ENCODE results near the gene HLF.

HLF gene

GRCh38 chr17:55302407-55302787 lies 37.6 kb downstream of the HLF start:
- no peak for DNase-seq (ENCODE audit: low read depth)
- H3K4me3 ChIP-seq (ENCODE audit: low read depth, low read length), result no peak overlapping the region
- TF ChIP-seq CTCF (IDR thresholded peaks at IDR 0.05; ENCODE audit: control insufficient read depth, extremely low read depth, insufficient read depth), result no peak

- DNase-seq (ENCODE audit: low read depth), result no peak
- TF ChIP-seq CTCF (IDR thresholded peaks at IDR 0.05; ENCODE audit: control insufficient read depth, extremely low read depth, insufficient read depth), result no peak
- no peak overlapping the region for H3K4me3 ChIP-seq (ENCODE audit: low read depth, low read length)
These were observed 38.3 kb downstream of the HLF start for GRCh38 chr17:55303008-55303493.

- 0 out of 2 replicates have a peak, but pooled peaks have one; percentile 3 for TF ChIP-seq CTCF (IDR thresholded peaks at IDR 0.05; ENCODE audit: control insufficient read depth, extremely low read depth, insufficient read depth)
- no peak for DNase-seq (ENCODE audit: low read depth)
- H3K4me3 ChIP-seq (ENCODE audit: low read depth, low read length), result no peak overlapping the region
These were observed 39.0 kb downstream of the HLF start for GRCh38 chr17:55303701-55304145.

GRCh38 chr17:55304171-55304859 lies 39.6 kb downstream of the HLF start:
- no peak overlapping the region for H3K4me3 ChIP-seq (ENCODE audit: low read depth, low read length)
- DNase-seq (ENCODE audit: low read depth), result no peak
- TF ChIP-seq CTCF (IDR thresholded peaks at IDR 0.05; ENCODE audit: control insufficient read depth, extremely low read depth, insufficient read depth), result no peak

- TF ChIP-seq CTCF (IDR thresholded peaks at IDR 0.05; ENCODE audit: control insufficient read depth, extremely low read depth, insufficient read depth), result no peak
- H3K4me3 ChIP-seq (ENCODE audit: low read depth, low read length), result no peak overlapping the region
- DNase-seq (ENCODE audit: low read depth), result no peak
These were observed 40.7 kb downstream of the HLF start for GRCh38 chr17:55305321-55306087.

- TF ChIP-seq CTCF (IDR thresholded peaks at IDR 0.05; ENCODE audit: control insufficient read depth, extremely low read depth, insufficient read depth), result no peak
- no peak overlapping the region for H3K4me3 ChIP-seq (ENCODE audit: low read depth, low read length)
- DNase-seq (ENCODE audit: low read depth), result no peak
These were observed 43.1 kb downstream of the HLF start for GRCh38 chr17:55307879-55308278.
